DND-41 (cell line): Measurements from ENCODE around the gene CEP295NL.

Experiments used
- EZH2 ChIP-seq: IDR thresholded peaks from 3 replicates; pipeline ENCODE4 v1.6.1; 2012; ENCODE audit warnings: borderline replicate concordance, low read depth, mild to moderate bottlenecking, moderate library complexity, low read length, inconsistent platforms; ENCODE audit not compliant: severe bottlenecking
- TF ChIP-seq, protein P1 (sequence below): IDR thresholded peaks from 2 replicates; pipeline ENCODE4 v1.5.1; 2012; ENCODE audit warnings: borderline replicate concordance, low read length, moderate library complexity, mild to moderate bottlenecking; ENCODE audit not compliant: poor library complexity, severe bottlenecking; ENCODE audit errors: extremely low read depth

DNA sequence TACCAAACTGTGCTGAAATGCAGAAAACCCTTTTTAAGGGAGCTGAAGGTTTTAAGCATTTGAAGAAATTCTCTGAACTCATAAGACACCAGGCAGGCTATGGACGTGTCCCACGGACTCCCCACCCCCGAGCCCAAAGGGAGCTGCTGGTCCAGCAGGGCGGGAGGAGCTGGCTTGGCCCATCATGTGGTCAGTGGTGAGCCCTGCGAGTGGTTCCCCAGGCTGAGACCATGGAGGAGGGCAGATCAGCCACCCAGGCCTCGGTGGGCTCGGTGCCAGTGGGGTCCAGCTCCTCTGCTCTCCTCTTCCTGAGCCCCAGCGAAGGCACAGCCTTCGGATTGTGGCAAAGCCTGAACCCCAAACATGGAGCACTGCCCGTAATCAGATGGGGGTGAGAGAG is 49.7 kb upstream of the CEP295NL start:
- TF ChIP-seq, protein P1, sequence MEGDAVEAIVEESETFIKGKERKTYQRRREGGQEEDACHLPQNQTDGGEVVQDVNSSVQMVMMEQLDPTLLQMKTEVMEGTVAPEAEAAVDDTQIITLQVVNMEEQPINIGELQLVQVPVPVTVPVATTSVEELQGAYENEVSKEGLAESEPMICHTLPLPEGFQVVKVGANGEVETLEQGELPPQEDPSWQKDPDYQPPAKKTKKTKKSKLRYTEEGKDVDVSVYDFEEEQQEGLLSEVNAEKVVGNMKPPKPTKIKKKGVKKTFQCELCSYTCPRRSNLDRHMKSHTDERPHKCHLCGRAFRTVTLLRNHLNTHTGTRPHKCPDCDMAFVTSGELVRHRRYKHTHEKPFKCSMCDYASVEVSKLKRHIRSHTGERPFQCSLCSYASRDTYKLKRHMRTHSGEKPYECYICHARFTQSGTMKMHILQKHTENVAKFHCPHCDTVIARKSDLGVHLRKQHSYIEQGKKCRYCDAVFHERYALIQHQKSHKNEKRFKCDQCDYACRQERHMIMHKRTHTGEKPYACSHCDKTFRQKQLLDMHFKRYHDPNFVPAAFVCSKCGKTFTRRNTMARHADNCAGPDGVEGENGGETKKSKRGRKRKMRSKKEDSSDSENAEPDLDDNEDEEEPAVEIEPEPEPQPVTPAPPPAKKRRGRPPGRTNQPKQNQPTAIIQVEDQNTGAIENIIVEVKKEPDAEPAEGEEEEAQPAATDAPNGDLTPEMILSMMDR: no peak
- no peak for TF ChIP-seq EZH2
